ENCODE measurements around the gene ENPP3.

ENPP3 gene

DNA sequence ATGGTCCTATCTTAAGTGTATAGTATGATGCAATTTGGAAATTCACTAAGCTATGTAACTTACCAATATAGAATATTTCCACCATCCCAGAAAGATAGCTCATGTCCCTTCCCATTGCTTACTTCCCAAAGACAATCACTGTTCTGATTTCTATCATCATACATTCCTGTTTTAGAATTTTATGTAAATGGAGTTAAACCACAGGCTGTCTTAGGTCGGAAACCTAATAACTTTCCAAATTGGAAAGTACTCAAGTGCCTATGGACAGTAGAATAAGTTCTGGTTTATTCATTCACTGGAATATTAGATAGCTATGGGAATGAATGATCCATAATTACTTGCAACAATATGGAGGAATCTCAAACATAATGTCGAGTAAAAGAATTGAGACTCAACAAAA is 20.1 kb downstream of the ENPP3 start:
- Histone ChIP-seq H3K27ac (ENCODE audit: low read depth, low read length) (no peak overlapping the region), H3K9me3 (ENCODE audit: insufficient read depth, low read length) (no peaks in the 10 kb centered on the region), H3K4me2 (ENCODE audit: low read depth, low read length, poor library complexity, severe bottlenecking) (no peak overlapping the region), H2AFZ (ENCODE audit: low read depth, low read length, severe bottlenecking) (no peak overlapping the region), H3K4me3 (ENCODE audit: insufficient read depth, low read length, poor library complexity, severe bottlenecking) (no peak overlapping the region), H3K36me3 (ENCODE audit: low read length) (peaks cover 37% of the 10 kb centered on the region; the same call in 1 of the 2 replicates), H3K9ac (ENCODE audit: low read length) (no peak overlapping the region), H4K20me1 (ENCODE audit: low read depth, low read length) (no peaks in the 10 kb centered on the region), H3F3A (ENCODE audit: insufficient read depth) (no peaks in the 10 kb centered on the region), H3K9me2 (replicated peaks; ENCODE audit: insufficient read depth, low read length) (no peaks in the 10 kb centered on the region), H3K79me2 (ENCODE audit: insufficient read depth, low read length) (no peaks in the 10 kb centered on the region), H3K27me3 (ENCODE audit: low read length) (no peaks in the 10 kb centered on the region)
- no peak for TF ChIP-seq CTCF (IDR thresholded peaks at IDR 0.05; ENCODE audit: insufficient read depth, low read length, poor library complexity, severe bottlenecking)
- no peak for TF ChIP-seq EZH2phosphoT487 (conservative IDR thresholded peaks at IDR 0.05; ENCODE audit: low read length)

DNA sequence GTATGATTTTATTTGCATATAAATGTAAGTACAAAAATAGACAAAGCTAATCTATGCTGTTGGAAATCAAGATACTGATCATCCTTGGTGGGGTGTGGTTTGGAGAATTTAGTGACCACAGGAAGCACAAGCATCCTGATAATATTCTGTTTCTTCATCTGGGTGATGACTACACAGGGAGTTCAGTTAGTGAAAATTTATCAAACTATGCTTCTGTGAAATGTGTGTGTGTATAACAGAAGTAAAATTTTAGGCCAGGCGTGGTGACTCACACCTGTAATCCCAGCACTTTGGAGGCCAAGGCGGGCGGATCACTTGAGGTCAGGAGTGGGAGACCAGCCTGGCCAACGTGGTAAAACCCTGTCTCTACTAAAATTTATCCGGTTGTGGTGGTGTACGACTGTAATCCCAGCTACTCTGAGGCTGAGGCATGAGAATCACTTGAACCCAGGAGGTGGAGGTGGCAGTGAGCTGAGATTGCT is 20.6 kb downstream of the ENPP3 start:
- Histone ChIP-seq H3K27ac (ENCODE audit: low read depth, low read length) (no peak overlapping the region), H3K9me3 (ENCODE audit: insufficient read depth, low read length) (no peaks in the 10 kb centered on the region), H4K20me1 (ENCODE audit: low read depth, low read length) (no peaks in the 10 kb centered on the region), H3K79me2 (ENCODE audit: insufficient read depth, low read length) (no peaks in the 10 kb centered on the region), H3K4me3 (ENCODE audit: insufficient read depth, low read length, poor library complexity, severe bottlenecking) (no peak overlapping the region), H3K4me2 (ENCODE audit: low read depth, low read length, poor library complexity, severe bottlenecking) (no peak overlapping the region), H2AFZ (ENCODE audit: low read depth, low read length, severe bottlenecking) (no peak overlapping the region), H3K9me2 (replicated peaks; ENCODE audit: insufficient read depth, low read length) (no peaks in the 10 kb centered on the region), H3K9ac (ENCODE audit: low read length) (no peak overlapping the region), H3F3A (ENCODE audit: insufficient read depth) (no peaks in the 10 kb centered on the region), H3K27me3 (ENCODE audit: low read length) (no peaks in the 10 kb centered on the region), H3K36me3 (ENCODE audit: low read length) (peaks cover 37% of the 10 kb centered on the region)
- TF ChIP-seq EZH2phosphoT487 (conservative IDR thresholded peaks at IDR 0.05; ENCODE audit: low read length) (no peak), CTCF (IDR thresholded peaks at IDR 0.05; ENCODE audit: insufficient read depth, low read length, poor library complexity, severe bottlenecking) (no peak)

- Histone ChIP-seq H3K79me2 (ENCODE audit: insufficient read depth, low read length) (no peaks in the 10 kb centered on the region), H3F3A (ENCODE audit: insufficient read depth) (no peaks in the 10 kb centered on the region), H3K27me3 (ENCODE audit: low read length) (no peaks in the 10 kb centered on the region), H3K4me3 (ENCODE audit: insufficient read depth, low read length, poor library complexity, severe bottlenecking) (no peak overlapping the region), H2AFZ (ENCODE audit: low read depth, low read length, severe bottlenecking) (no peak overlapping the region), H3K9ac (ENCODE audit: low read length) (no peak overlapping the region), H3K36me3 (ENCODE audit: low read length) (peaks cover 40% of the 10 kb centered on the region), H4K20me1 (ENCODE audit: low read depth, low read length) (no peaks in the 10 kb centered on the region), H3K9me3 (ENCODE audit: insufficient read depth, low read length) (no peaks in the 10 kb centered on the region), H3K27ac (ENCODE audit: low read depth, low read length) (no peak overlapping the region), H3K9me2 (replicated peaks; ENCODE audit: insufficient read depth, low read length) (no peaks in the 10 kb centered on the region), H3K4me2 (ENCODE audit: low read depth, low read length, poor library complexity, severe bottlenecking) (no peak overlapping the region)
- TF ChIP-seq EZH2phosphoT487 (conservative IDR thresholded peaks at IDR 0.05; ENCODE audit: low read length), result no peak
- TF ChIP-seq CTCF (IDR thresholded peaks at IDR 0.05; ENCODE audit: insufficient read depth, low read length, poor library complexity, severe bottlenecking), result no peak
These were observed 21.2 kb downstream of the ENPP3 start for GRCh38 chr6:131658287-131658686.
